H1 (cell line): Measurements from ENCODE around the gene DNAH8.

Experiments
- CHD1 ChIP-seq: IDR thresholded peaks from 2 replicates; pipeline ENCODE4 v1.6.1; 2012; ENCODE audit warnings: low read depth, low read length, improper control_type of control experiment
- CTBP2 ChIP-seq: IDR thresholded peaks from 2 replicates; pipeline ENCODE4 v1.7.0; 2011; ENCODE audit warnings: borderline replicate concordance, mild to moderate bottlenecking, moderate library complexity, mixed read lengths, low read length; ENCODE audit not compliant: insufficient read depth, insufficient read length
- HDAC2 ChIP-seq, 2 experiments: fragments of 300-600 bp in 1 of 2; sonication (generic) in 1 of 2; IDR thresholded peaks; 2 replicates each; pipeline ENCODE4 v1.6.1; 2011 to 2012; ENCODE audit warnings: low read depth in 2 of 2, low read length in 2 of 2, mild to moderate bottlenecking in 2 of 2, moderate library complexity in 2 of 2, borderline replicate concordance in 1 of 2, inconsistent platforms in 1 of 2
- HDAC6 ChIP-seq: IDR thresholded peaks from one replicate; pipeline ENCODE4 v1.7.1; 2012; ENCODE audit warnings: low read depth, mild to moderate bottlenecking, inconsistent platforms, low read length, moderate library complexity
- POLR2AphosphoS5 ChIP-seq: IDR thresholded peaks from 2 replicates; pipeline ENCODE4 v1.6.1; 2011; ENCODE audit warnings: low read depth, low read length
- RAD21 ChIP-seq, 2 experiments: IDR thresholded peaks in 1 of 2; conservative IDR thresholded peaks in 1 of 2; 2 replicates each; pipeline ENCODE4 v1.6.1; 2011; ENCODE audit warnings: low read depth in 2 of 2, low read length in 2 of 2, improper control_type of control experiment in 1 of 2, inconsistent platforms in 1 of 2, mild to moderate bottlenecking in 1 of 2, moderate library complexity in 1 of 2
- RBBP5 ChIP-seq: IDR thresholded peaks from 2 replicates; pipeline ENCODE4 v1.7.1; 2012; ENCODE audit warnings: low read depth, mild to moderate bottlenecking, inconsistent platforms, low read length, moderate library complexity, borderline replicate concordance
- YY1 ChIP-seq: IDR thresholded peaks from 2 replicates; pipeline ENCODE4 v1.6.1; 2011; ENCODE audit warnings: low read depth, mild to moderate bottlenecking, low read length
- ZNF274 ChIP-seq: IDR thresholded peaks from 2 replicates; pipeline ENCODE4 v1.7.0; 2012; ENCODE audit warnings: low read length, borderline replicate concordance; ENCODE audit errors: extremely low read depth
- TF ChIP-seq, protein P1 (sequence below), 3 experiments: IDR thresholded peaks; 1 replicate in 2 of 3; 2 replicates in 1 of 3; pipeline versions ENCODE4 v1.5.1 to v1.6.1; 2011; ENCODE audit warnings: low read length in 3 of 3, mild to moderate bottlenecking in 3 of 3, inconsistent platforms in 2 of 3, low read depth in 1 of 3, moderate library complexity in 1 of 3; ENCODE audit not compliant: insufficient read depth in 1 of 3; ENCODE audit errors: control extremely low read depth in 1 of 3
- TF ChIP-seq, protein P2 (sequence below): IDR thresholded peaks from 2 replicates; pipeline ENCODE4 v1.6.1; 2012; ENCODE audit warnings: low read length, inconsistent platforms

DNA sequence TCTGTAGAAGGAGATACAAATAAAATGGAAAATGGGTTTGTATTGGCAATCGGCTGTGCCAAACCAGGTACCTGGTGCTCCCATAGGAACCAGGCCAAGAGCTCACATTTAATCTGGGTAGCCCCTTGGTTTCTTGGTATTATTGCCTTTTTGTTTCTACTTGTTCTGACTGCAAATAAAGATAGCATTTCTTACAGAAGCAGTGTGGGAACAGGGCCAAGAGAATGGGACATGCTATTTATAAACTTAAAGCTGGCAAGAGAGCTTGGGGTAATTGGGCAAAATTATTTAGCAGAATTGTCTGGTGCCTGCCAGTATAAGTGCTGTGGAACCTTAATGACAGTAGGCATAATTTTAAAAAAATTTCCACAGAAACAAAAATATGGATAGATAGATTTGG is 219.9 kb downstream of the DNAH8 start:
- TF ChIP-seq, protein P1, sequence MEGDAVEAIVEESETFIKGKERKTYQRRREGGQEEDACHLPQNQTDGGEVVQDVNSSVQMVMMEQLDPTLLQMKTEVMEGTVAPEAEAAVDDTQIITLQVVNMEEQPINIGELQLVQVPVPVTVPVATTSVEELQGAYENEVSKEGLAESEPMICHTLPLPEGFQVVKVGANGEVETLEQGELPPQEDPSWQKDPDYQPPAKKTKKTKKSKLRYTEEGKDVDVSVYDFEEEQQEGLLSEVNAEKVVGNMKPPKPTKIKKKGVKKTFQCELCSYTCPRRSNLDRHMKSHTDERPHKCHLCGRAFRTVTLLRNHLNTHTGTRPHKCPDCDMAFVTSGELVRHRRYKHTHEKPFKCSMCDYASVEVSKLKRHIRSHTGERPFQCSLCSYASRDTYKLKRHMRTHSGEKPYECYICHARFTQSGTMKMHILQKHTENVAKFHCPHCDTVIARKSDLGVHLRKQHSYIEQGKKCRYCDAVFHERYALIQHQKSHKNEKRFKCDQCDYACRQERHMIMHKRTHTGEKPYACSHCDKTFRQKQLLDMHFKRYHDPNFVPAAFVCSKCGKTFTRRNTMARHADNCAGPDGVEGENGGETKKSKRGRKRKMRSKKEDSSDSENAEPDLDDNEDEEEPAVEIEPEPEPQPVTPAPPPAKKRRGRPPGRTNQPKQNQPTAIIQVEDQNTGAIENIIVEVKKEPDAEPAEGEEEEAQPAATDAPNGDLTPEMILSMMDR (IDR thresholded peaks at IDR 0.05; ENCODE audit: control extremely low read depth in 1 of 3, insufficient read depth in 1 of 3, low read depth in 1 of 3, low read length in 3 of 3), result no peak
- TF ChIP-seq, protein P2, sequence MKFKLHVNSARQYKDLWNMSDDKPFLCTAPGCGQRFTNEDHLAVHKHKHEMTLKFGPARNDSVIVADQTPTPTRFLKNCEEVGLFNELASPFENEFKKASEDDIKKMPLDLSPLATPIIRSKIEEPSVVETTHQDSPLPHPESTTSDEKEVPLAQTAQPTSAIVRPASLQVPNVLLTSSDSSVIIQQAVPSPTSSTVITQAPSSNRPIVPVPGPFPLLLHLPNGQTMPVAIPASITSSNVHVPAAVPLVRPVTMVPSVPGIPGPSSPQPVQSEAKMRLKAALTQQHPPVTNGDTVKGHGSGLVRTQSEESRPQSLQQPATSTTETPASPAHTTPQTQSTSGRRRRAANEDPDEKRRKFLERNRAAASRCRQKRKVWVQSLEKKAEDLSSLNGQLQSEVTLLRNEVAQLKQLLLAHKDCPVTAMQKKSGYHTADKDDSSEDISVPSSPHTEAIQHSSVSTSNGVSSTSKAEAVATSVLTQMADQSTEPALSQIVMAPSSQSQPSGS, result no peak
- TF ChIP-seq CHD1 (no peak), HDAC2 (IDR thresholded peaks at IDR 0.05; ENCODE audit: borderline replicate concordance in 1 of 2, low read depth in 2 of 2, low read length in 2 of 2) (no peak), YY1 (no peak), CTBP2 (no peak), HDAC6 (no peak), RAD21 (IDR thresholded peaks at IDR 0.05 in 1 of 2, conservative IDR thresholded peaks at IDR 0.05 in 1 of 2; ENCODE audit: low read depth in 2 of 2, low read length in 2 of 2) (no peak), POLR2AphosphoS5 (no peak), ZNF274 (no peak), RBBP5 (no peak)
